ENCODE measurements around the gene WDR54.

DNA sequence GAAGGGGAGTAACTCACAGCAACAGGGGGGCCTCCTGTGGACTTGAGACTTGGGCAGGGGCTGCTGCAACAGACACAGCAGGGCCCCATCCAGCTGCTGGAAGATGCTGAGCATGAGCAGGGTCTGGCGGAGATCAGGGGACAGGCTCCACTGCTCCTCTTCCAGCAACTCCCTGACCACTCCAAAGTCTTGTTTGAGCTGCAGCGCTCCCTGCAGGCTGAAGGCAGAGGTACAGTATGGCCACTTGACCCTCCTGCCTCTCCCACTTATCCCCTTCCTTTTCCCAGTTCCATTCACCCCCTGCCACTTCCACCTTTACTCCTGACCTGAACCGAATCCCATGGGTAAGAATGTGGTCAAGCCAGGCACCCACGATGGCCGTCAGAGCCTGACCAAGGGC, 53.4 kb downstream of the WDR54 start:
- TF ChIP-seq, protein P1, sequence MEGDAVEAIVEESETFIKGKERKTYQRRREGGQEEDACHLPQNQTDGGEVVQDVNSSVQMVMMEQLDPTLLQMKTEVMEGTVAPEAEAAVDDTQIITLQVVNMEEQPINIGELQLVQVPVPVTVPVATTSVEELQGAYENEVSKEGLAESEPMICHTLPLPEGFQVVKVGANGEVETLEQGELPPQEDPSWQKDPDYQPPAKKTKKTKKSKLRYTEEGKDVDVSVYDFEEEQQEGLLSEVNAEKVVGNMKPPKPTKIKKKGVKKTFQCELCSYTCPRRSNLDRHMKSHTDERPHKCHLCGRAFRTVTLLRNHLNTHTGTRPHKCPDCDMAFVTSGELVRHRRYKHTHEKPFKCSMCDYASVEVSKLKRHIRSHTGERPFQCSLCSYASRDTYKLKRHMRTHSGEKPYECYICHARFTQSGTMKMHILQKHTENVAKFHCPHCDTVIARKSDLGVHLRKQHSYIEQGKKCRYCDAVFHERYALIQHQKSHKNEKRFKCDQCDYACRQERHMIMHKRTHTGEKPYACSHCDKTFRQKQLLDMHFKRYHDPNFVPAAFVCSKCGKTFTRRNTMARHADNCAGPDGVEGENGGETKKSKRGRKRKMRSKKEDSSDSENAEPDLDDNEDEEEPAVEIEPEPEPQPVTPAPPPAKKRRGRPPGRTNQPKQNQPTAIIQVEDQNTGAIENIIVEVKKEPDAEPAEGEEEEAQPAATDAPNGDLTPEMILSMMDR (IDR thresholded peaks at IDR 0.05) = no peak
- TF ChIP-seq POLR2A (IDR thresholded peaks at IDR 0.05) = no peak

Measured in sigmoid colon (tissue), 3 donors.